Fibroblast of villous mesenchyme (primary cell): ENCODE data around the gene FSCN2. TPM values are rescaled to one million over a fixed set of nuclear protein-coding genes. Genes with fewer than 3 reads are reported as not detected.

Experiments
- DNase-seq: peaks from one replicate; pipeline ENCODE4 v3.0.0-alpha.2; 2010; ENCODE audit warnings: low read depth
- H3K4me3 ChIP-seq: 2 replicates; pipeline ENCODE4 v1.5.1; 2011; ENCODE audit warnings: low read depth, mild to moderate bottlenecking, low read length
- CTCF ChIP-seq: IDR thresholded peaks from 2 replicates; pipeline ENCODE4 v1.5.1; 2012; ENCODE audit warnings: low read depth, mild to moderate bottlenecking, low read length; ENCODE audit not compliant: insufficient read depth
- total RNA-seq: library from RNA; depleted of rRNA; stranded (reverse); fragments of >200 nt; gene quantifications from 2 replicates; pipeline ENCODE4 v1.2.3, GENCODE V29; 2012

The FSCN2 gene
- total RNA-seq, 1 donor = 1.7 TPM

GRCh38 chr17:81482673-81483072, 45.5 kb upstream of the FSCN2 start:
- peak; percentile 39 for DNase-seq

GRCh38 chr17:81483085-81483861, 44.9 kb upstream of the FSCN2 start:
- TF ChIP-seq CTCF = no peak
- peak; percentile 56 for DNase-seq
- no peak overlapping the region for H3K4me3 ChIP-seq

More at GRCh38 chr17:81482673-81483072, 45.5 kb upstream of the FSCN2 start:
- TF ChIP-seq CTCF = no peak
- no peak overlapping the region for H3K4me3 ChIP-seq

- H3K4me3 ChIP-seq = peak overlapping the region; percentile 25
- no peak for TF ChIP-seq CTCF
- no peak for DNase-seq
Measured at GRCh38 chr17:81483862-81484194, 44.3 kb upstream of the FSCN2 start.

- peak overlapping the region; percentile 40 for H3K4me3 ChIP-seq
- DNase-seq = peak; percentile 77
- TF ChIP-seq CTCF = peak; percentile 82
Measured at GRCh38 chr17:81484195-81484979, 43.8 kb upstream of the FSCN2 start.

- TF ChIP-seq CTCF = no peak
- H3K4me3 ChIP-seq = no peak overlapping the region
- no peak for DNase-seq
Measured at GRCh38 chr17:81486199-81486810, 41.9 kb upstream of the FSCN2 start.

- no peak overlapping the region for H3K4me3 ChIP-seq
Measured at GRCh38 chr17:81487089-81487486, 41.1 kb upstream of the FSCN2 start.

More at GRCh38 chr17:81487089-81487486, 41.1 kb upstream of the FSCN2 start:
- no peak for DNase-seq
- TF ChIP-seq CTCF = no peak
